Measurements from ENCODE around the gene RFXAP. TPM values are rescaled to one million over a fixed set of nuclear protein-coding genes. Genes with fewer than 3 reads are reported as not detected.

The RFXAP gene
- polyA plus RNA-seq, 3 donors: 1.1 to 3.3 (median 1.8) TPM

DNA sequence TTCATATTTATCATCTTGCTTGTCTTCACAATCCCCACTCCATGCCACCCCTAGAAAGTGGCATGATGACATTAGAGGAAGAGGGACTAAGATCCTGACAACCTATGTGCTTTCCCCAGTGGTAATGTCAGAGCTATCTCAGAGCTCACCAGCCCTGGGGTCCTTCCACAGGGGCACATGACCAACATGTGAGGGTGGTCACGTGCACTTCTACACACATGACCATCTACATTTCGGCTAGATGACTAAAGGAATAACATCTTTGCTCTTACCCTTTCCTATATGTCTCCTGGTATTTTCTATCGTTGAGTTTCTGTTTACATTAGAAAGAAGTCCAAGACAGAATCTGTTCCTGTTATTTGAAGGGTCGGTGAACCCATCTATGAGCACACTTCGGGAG is 46.2 kb downstream of the RFXAP start:
- Histone ChIP-seq H3K4me1 (ENCODE audit: control insufficient read depth in 1 of 2, insufficient read depth in 2 of 2, low read length in 2 of 2) (no peaks in the 10 kb centered on the region), H3K79me2 (ENCODE audit: insufficient read depth, low read length) (no peaks in the 10 kb centered on the region), H3K27ac (ENCODE audit: low read depth in 1 of 2, low read length in 2 of 2) (no peak overlapping the region), H3K4me2 (replicated peaks; ENCODE audit: extremely low read depth, low read length, poor library complexity, severe bottlenecking) (no peak overlapping the region), H3K4me3 (replicated peaks in 1 of 3; ENCODE audit: low read depth in 2 of 3, low read length in 3 of 3) (no peak overlapping the region), H4K20me1 (ENCODE audit: insufficient read depth, low read length) (no peaks in the 10 kb centered on the region), H3K27me3 (ENCODE audit: control insufficient read depth in 2 of 2, insufficient read depth in 2 of 2, low read length in 2 of 2) (no peaks in the 10 kb centered on the region), H2AFZ (ENCODE audit: insufficient read depth, low read depth, low read length, poor library complexity, severe bottlenecking) (no peak overlapping the region), H3K36me3 (replicated peaks in 1 of 2; ENCODE audit: control insufficient read depth in 1 of 2, insufficient read depth in 2 of 2, low read length in 2 of 2) (no peaks in the 10 kb centered on the region), H3K9ac (ENCODE audit: insufficient read depth, low read length, poor library complexity, severe bottlenecking) (no peak overlapping the region), H3K9me3 (replicated peaks in 1 of 2; ENCODE audit: control insufficient read depth in 1 of 2, insufficient read depth in 1 of 2, low read length in 2 of 2) (no peaks in the 10 kb centered on the region)
- WGBS (ENCODE audit: insufficient coverage): 100% methylated on average over 2 of the region's 5 CpGs
- H3K36me3 Mint-ChIP-seq: no peaks in the 10 kb centered on the region
- H3K27me3 Mint-ChIP-seq (ENCODE audit: low read depth in 3 of 3): peaks cover 0 to 9% (median 0%) of the 10 kb centered on the region in 3 donors
- H3K9me3 Mint-ChIP-seq: no peaks in the 10 kb centered on the region
- H3K4me1 Mint-ChIP-seq: no peaks in the 10 kb centered on the region
- H3K4me3 Mint-ChIP-seq: no peak overlapping the region
- intact Hi-C loops (cut with micrococcal nuclease): no loop called here
- H3K27ac Mint-ChIP-seq: no peak overlapping the region
- no peak for DNase-seq
- TF ChIP-seq, protein P1, sequence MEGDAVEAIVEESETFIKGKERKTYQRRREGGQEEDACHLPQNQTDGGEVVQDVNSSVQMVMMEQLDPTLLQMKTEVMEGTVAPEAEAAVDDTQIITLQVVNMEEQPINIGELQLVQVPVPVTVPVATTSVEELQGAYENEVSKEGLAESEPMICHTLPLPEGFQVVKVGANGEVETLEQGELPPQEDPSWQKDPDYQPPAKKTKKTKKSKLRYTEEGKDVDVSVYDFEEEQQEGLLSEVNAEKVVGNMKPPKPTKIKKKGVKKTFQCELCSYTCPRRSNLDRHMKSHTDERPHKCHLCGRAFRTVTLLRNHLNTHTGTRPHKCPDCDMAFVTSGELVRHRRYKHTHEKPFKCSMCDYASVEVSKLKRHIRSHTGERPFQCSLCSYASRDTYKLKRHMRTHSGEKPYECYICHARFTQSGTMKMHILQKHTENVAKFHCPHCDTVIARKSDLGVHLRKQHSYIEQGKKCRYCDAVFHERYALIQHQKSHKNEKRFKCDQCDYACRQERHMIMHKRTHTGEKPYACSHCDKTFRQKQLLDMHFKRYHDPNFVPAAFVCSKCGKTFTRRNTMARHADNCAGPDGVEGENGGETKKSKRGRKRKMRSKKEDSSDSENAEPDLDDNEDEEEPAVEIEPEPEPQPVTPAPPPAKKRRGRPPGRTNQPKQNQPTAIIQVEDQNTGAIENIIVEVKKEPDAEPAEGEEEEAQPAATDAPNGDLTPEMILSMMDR (IDR thresholded peaks at IDR 0.05): no peak

DNA sequence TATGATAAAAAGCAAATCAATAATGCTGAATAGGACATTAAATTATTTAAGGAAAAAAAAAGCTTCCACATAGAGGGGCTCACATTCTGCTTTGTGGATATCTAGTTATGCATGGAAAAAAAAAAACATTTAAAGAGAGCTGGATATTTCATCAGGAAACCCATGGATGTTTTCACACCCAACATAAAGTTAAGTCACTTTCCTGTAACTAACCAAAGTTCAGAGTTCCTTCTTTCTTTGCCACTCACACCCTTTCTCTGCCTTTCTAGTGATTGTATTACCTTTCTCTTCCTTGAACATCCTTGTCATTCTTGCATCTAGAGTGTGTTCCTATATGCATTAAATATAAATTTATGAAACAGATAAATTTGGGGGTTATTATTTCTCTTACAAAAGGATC is 47.2 kb downstream of the RFXAP start:
- Histone ChIP-seq H3K36me3 (replicated peaks in 1 of 2; ENCODE audit: control insufficient read depth in 1 of 2, insufficient read depth in 2 of 2, low read length in 2 of 2) (no peaks in the 10 kb centered on the region), H4K20me1 (ENCODE audit: insufficient read depth, low read length) (no peaks in the 10 kb centered on the region), H3K9me3 (replicated peaks in 1 of 2; ENCODE audit: control insufficient read depth in 1 of 2, insufficient read depth in 1 of 2, low read length in 2 of 2) (no peaks in the 10 kb centered on the region), H2AFZ (ENCODE audit: insufficient read depth, low read depth, low read length, poor library complexity, severe bottlenecking) (no peak overlapping the region), H3K9ac (ENCODE audit: insufficient read depth, low read length, poor library complexity, severe bottlenecking) (no peak overlapping the region), H3K79me2 (ENCODE audit: insufficient read depth, low read length) (no peaks in the 10 kb centered on the region), H3K4me3 (replicated peaks in 1 of 3; ENCODE audit: low read depth in 2 of 3, low read length in 3 of 3) (no peak overlapping the region), H3K4me2 (replicated peaks; ENCODE audit: extremely low read depth, low read length, poor library complexity, severe bottlenecking) (no peak overlapping the region), H3K27me3 (ENCODE audit: control insufficient read depth in 2 of 2, insufficient read depth in 2 of 2, low read length in 2 of 2) (no peaks in the 10 kb centered on the region), H3K4me1 (ENCODE audit: control insufficient read depth in 1 of 2, insufficient read depth in 2 of 2, low read length in 2 of 2) (no peaks in the 10 kb centered on the region), H3K27ac (ENCODE audit: low read depth in 1 of 2, low read length in 2 of 2) (no peak overlapping the region)
- TF ChIP-seq, protein P1 (IDR thresholded peaks at IDR 0.05): no peak
- peaks cover 0 to 9% (median 0%) of the 10 kb centered on the region in 3 donors for H3K27me3 Mint-ChIP-seq (ENCODE audit: low read depth in 3 of 3)
- DNase-seq: no peak
- no peak overlapping the region for H3K27ac Mint-ChIP-seq
- no peak overlapping the region for H3K4me3 Mint-ChIP-seq
- intact Hi-C loops (cut with micrococcal nuclease): no loop called here
- no peaks in the 10 kb centered on the region for H3K9me3 Mint-ChIP-seq
- H3K36me3 Mint-ChIP-seq: no peaks in the 10 kb centered on the region
- no peaks in the 10 kb centered on the region for H3K4me1 Mint-ChIP-seq
